Amygdala (tissue), 56 donors: ENCODE data around the gene CD37.

Source experiments
- DNase-seq, 56 donors: peaks; one replicate each; lab custom pipeline; 2025; lab: John Stamatoyannopoulos, UW

The CD37 gene

DNA sequence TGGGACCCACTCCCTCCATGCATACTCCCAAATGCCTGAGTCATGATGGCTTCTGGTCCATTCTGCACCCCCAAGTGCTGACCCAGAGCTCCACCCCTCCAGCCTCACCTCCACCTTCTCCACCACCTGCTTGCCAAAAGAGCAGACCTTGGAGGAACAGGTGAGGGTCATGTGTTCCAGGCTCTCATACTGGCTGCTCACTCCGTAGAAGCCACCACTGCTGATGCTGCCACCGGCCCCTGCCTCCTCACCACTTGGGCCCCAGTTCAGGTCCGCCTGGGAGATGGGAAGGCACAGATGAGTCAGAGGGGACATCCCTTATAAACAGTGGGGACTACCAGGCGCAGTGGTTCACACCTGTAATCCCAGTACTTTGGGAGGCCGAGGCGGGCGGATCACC lies 7.9 kb downstream of the CD37 start:
- no peak for DNase-seq

DNA sequence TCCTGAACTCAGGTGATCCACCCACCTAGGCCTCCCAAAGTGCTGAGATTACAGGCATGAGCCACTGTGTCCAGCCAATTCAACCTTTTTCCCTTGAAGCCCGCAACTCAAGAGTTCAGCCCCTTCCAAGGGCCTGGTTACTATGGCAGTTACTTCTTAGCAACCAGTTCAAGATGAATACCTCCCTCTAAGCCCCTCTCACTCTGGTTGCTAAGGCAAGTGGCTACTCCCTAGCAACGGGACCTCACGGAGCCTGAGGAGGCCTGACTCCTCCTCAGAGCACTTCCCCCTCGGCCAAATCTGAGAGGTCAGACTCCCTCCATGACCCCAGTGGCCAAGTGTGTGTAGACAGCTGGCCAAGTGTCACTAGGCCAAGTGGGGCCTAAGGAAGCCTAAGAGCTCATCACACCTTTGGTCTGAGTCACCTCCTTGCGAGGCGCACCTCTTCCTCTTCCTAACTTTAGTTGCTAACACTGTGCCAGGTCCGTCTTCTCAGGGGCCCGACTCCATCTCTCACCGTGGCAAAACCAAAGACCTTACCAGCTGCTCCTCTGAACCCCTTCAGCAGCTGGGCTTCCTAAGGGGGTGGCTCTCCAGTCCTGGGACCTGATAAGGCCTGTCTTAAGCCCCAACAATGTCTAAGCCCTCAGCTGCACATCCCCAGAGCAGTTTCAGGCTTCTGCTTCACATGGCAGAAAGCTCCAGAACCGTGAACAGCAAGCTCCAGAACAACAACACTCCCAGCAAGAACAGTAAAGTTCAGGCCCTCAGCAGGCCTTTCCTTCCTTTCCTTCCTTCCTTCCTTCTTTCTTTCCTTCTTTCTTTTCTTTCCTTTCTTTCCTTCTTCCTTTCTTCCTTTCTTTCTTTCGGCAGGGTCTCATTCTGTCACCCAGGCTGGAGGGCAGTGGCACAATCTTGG lies 9.6 kb downstream of the CD37 start:
- no peak for DNase-seq

DNA sequence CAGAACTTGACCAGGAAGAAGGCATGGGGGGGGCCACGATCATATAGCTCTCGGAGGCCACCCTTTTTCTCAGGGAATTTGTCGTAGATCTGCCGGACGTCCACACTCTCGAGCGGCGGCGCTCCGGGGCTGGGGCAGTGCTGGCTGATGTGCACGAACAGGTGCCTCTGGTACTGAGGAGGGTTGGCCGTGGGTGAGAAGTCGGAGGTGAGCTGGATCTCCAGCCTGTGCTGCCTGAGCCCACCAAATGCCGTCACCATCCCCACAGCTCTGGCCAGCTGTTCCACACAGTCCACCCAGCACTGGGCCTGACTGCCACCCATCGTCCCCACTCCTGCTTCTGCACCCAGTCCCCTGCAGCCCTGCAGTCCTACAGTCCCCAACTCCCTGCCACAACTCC lies 12.0 kb downstream of the CD37 start:
- DNase-seq = no peak

- peak in 11 of 56 donors; percentile 5 to 47 (median 13) for DNase-seq
Observed at GRCh38 chr19:49347835-49348234, 12.6 kb downstream of the CD37 start.

GRCh38 chr19:49348305-49349189 lies 13.3 kb downstream of the CD37 start:
- no peak for DNase-seq

DNA sequence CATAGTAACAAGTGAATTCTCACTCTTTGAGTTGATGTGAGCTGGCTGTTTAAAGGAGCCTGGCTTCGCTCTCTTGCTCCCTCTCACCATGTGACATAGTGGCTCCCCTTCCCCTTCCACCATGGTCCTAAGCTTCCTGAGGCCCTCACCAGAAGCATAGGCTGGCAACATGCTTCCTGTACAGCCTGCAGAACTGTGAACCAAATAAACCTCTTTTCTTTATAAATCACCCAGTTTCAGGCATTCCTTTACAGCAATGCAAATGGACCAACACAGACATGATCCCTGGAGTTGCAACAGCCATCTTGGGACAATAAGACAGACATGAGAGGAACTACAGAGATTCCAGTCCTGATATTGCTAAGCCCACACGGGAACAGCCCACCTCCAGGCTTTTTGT lies 14.4 kb downstream of the CD37 start:
- DNase-seq = no peak

DNA sequence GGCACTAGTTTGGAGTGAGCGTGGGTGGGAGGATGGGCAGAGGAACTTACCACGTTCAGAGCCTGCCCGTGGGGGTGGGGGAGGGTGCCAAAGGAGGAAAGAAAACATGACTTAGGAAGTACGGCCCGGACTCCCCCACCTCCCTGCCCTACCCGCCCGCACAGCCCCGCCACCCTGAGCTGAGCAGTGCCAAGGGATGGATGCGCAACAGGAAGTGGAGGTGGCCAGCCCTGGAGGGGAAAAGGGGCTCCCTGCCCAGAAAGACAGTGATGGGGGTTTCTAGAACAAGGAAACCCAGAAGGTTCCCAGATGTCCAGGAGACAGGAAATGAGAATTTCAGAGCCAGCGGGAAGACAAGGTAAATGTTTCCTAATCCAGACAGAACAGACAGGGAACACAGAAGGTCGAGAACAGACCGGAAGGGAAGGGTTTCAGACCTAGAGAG lies 20.7 kb downstream of the CD37 start:
- DNase-seq = no peak

- no peak for DNase-seq
Observed at GRCh38 chr19:49356382-49356781, 21.2 kb downstream of the CD37 start.

DNA sequence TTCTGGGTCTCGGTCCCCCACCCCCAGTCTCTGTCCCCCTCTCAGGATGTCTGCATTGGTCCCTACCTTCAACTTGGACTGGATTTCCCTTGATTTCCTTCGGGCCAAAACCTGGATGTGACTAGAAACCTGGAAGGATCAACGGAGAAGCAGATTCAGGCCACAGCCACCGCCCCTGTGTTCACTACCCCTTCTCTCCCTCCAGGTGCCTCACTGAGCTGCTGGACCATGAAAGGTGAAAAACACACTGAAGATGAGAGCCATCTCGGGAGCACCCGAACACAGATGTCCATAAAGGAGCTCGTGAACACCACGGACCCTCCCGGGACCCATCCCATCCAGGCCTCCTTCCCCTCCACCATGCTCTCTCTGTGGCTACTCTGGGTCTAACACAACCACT lies 22.0 kb downstream of the CD37 start:
- DNase-seq = no peak

- no peak for DNase-seq
Observed at GRCh38 chr19:49359851-49360820, 24.9 kb downstream of the CD37 start.

DNA sequence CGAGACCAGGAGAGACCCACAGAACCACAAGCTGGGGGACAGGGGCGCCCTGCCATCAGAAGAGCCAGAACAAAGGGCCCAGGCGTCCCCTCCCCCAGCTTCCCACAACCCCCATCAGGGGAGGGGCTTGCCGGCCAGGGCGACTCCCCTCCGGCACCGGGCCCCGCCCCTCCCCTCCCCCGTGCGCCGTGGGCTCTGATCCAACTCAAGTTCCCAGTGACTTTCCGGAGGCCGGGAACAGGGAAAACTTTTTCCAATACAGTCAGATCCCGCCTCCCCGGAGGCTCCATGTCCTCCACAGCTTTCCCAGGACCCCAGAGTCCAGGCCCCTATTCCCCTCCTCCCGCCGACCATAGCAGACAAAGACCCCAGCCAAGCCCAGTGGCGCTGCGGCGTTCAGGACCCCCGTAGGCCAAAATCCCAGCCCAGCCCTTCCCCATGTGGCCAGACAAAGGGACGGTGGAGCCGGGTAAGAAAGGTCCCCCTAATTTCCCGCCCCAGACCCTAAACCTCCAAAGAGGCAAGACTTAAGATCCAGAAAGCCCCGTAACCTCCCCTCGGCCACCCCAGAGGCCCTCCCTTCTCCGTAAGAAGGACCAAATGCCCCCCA lies 26.3 kb downstream of the CD37 start:
- DNase-seq = peak in 8 of 56 donors; percentile 3 to 32 (median 7)

DNA sequence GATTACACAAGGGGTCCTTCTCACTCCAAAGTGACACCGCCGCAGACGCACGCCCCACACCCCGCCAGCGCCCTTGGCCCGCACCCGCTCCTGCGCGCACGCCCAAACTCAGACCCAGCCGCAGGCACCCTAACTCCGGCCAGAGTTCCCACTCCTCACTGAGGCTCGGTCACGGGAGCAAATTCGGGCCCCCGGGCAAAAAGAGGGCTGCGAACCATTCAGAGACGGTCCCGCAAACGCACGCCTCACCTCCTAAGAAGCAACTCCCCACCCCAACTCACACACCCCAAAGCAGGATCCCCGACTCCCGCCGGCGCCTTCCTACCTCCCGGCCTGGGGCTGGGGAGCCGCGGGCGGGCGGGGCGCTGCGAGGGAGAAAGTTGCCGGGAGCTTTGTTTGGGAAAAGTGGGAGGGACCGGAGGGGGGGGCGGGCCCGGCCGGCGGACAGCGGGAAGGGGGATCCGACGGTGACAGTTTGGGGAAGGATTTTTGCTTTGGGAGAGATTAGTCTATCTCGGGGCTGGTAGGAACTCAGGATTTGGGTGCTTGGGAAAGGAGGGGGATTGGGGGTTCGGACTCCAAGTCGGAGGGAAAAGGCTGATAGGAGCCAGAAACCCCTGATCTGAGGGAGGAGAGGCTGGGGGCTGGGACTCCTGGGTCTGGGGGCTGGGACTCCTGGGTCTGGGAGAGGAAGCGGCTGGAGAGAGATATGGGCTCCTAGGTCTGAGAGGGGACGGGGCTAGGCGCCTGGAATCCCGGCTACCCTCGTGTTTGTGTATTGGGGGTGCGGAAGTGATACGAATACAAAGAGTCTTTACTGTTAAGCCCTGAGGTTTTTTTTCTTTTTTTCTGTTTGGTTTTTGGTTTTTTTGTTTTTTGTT lies 27.1 kb downstream of the CD37 start, which contains the start of gene TEAD2:
Gene TEAD2 (minus strand): TSS at position 369 of the 881 bp plus-strand sequence. CDS start 2,341 bp downstream, outside the sequence.
- DNase-seq = peak in 1 of 56 donors; percentile 22

DNA sequence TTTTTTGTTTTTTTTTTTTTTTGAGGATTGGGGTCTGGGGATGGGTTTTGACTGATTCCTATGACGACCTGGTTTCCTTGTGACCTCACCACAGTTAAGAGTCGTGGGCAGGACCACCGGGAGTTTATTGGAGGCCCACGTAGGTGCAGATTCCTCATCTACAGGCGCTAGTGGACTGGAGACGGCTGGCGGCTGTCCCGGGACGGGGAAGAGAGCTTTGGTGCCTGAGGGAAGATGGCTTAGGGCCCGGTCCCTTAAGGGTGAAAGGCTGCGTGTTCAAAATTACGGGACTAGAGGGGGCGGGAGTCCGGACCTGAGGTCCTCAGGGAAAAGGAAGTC lies 27.7 kb downstream of the CD37 start:
- no peak for DNase-seq

GRCh38 chr19:49363268-49364082 lies 28.3 kb downstream of the CD37 start, which contains the start of gene DKKL1:
Gene DKKL1, plus strand, starts transcription at chr19:49363877. Its CDS starts 122 bp downstream, at chr19:49363999.
- DNase-seq = peak in 23 of 56 donors; percentile 6 to 91 (median 22)

GRCh38 chr19:49364083-49364737 lies 29.0 kb downstream of the CD37 start:
- no peak for DNase-seq

- no peak for DNase-seq
Observed at GRCh38 chr19:49366110-49366509, 30.9 kb downstream of the CD37 start.
